Islet precursor cell (in vitro differentiated cells): ENCODE results near the gene SRCIN1.

Source experiments
- DNase-seq: peaks from one replicate; pipeline ENCODE4 v3.0.0-alpha.2; 2018

The SRCIN1 gene

GRCh38 chr17:38541281-38541680 lies 64.5 kb downstream of the SRCIN1 start:
- DNase-seq, result peak; percentile 52

GRCh38 chr17:38540514-38541045 lies 65.2 kb downstream of the SRCIN1 start:
- peak; percentile 50 for DNase-seq

- peak; percentile 47 for DNase-seq
These were observed 66.4 kb downstream of the SRCIN1 start for GRCh38 chr17:38539386-38539785.

DNA sequence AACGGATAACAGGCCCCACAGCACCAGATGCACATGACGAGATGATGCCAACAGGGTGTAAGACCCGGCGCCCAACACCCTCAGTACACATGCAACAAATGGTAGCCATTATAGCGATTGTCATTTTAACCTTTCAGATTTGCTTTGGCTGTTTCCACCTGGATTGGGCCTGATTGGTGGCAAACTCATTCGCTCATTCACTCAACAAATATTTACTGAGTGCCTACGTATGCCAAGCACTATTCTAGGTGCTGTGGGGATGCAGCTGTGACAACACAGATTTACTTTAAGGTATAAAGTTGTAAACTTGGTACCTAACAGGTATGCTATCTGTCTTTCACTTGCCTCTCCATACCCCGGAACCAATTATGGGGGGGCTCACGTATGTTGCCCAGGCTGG lies 66.8 kb downstream of the SRCIN1 start:
- peak; percentile 41 for DNase-seq

GRCh38 chr17:38536661-38537060 lies 69.1 kb downstream of the SRCIN1 start:
- peak; percentile 43 for DNase-seq

DNA sequence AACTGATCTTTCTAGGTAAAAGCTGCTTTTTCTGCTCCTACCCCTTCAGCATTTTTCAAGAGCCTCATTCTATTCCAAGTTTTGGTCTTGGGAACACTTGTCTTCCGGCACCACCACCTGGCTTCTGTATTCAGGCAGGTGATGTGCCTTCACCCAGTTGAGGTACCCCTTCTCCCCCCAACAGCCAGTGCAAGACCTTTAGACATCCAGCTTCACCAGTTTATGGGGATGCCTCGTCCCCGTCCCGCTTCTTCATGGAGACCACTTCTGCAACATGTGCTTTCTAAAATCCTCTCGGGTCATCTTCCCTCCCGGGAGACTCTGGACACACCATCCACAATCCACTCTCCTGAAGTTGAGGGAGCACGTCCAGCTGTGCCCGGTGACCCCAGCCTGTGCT lies 69.9 kb downstream of the SRCIN1 start:
- peak; percentile 51 for DNase-seq

DNA sequence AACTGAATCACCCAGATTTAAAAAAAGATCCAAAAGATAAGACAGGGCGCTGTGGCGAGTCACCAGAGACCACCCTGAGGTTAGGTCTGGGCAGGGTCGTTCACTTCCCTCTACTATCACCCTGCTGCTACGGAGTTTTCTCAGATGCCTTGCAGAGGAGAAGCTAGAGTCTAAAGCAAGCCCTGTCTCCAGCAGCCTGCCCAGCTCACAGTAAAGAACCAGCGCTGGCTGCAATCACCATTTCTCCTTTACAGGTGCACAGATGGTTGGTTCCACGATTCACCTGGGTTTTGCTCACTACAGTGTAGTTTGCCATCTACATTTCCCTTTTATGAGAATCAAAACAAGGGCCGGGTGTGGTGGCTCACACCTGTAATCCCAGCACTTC lies 71.3 kb downstream of the SRCIN1 start:
- DNase-seq, result no peak

DNA sequence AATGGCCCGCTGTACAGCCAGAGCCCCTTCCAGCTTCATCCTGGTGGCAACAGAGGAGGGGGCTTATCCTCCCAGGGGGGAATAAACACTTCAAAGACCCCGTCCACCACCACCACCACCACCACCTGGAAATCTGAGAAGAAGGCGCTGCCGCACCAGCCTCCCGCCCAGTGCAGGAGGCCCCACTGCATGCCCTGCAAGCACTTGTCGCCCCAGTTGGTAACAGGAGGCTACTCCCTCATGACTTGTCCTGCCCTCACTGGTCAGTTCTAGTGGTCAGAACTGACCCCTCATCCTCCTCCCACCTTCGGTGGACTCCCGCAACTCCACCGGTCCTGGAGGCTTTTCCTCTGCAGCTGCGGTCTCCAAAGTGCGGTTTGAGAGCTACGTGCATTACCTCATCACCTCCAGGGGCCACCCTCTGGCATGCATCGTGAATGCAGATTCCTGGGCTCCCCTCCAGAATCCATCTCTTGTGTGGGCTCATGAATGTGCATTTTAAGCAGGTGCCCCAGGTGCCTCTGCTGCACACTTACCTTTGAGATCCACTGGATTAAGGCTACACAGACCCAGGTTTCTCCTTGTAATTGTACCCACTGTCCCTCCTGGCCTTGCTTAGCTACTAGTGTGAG lies 71.8 kb downstream of the SRCIN1 start:
- DNase-seq, result peak; percentile 64

GRCh38 chr17:38533241-38533640 lies 72.5 kb downstream of the SRCIN1 start:
- DNase-seq, result no peak

DNA sequence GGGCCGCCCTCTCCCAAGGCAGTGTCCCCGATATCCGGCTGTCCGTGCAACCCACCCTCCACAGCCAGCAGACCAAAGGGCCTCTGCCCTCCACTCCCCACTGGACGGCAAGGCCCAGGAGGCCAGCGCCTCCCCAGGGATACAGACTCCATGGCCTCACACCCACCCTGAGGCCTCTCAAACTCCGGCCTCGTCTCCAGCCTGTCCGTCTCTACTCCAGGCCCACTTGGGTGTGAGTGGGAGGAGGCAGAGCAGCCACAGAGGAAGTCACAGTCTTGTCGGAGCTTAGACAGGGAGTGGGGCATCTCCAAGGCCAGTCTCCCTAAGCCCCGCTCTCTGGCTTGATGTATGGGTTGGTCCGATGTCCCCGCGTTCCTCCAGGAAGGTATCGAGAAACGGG lies 73.3 kb downstream of the SRCIN1 start:
- peak; percentile 53 for DNase-seq

GRCh38 chr17:38531761-38532160 lies 74.0 kb downstream of the SRCIN1 start:
- peak; percentile 49 for DNase-seq

DNA sequence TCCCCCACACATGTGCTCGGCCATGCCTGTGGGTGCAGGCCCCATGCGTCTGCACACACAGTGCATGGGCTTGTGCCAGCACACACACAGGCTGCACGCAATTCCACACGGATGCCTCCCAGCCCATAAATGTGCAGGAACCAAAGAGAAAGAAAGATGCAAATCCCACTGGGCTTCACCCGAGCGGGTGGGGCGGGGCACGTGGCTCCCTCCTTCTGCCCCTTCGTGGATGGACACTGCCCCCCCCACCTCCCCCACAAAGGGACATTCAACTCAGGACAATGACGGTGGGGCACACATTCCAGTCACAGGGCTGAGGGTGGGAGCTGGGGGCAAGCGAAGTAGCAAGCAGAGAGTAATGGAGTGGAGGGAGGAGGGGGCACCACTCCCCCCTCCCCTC lies 74.9 kb downstream of the SRCIN1 start:
- DNase-seq, result peak; percentile 41

DNA sequence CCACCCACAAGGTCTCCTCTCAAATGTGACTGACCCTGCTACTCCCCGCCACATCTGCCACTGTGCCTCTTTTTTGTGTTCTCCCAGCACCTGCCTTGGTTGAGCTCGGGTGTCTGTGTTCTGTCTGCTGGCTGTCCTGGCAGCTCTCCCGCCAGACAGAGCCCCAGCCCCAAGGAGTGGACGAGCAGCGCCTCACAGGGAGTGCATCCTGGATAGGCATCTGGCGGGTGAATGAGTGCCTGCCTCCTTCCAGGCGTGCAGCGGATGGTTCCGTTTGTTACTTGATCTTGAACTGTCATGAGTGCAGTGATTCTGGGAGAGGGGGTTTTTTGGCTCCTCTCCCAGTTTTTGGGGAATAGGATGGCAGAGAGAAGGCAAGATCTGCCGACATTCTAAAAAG lies 77.6 kb downstream of the SRCIN1 start:
- DNase-seq, result peak; percentile 64

- peak; percentile 53 for DNase-seq
These were observed 79.2 kb downstream of the SRCIN1 start for GRCh38 chr17:38526526-38526925.

- DNase-seq, result peak; percentile 57
These were observed 93.2 kb downstream of the SRCIN1 start for GRCh38 chr17:38512473-38513058.

GRCh38 chr17:38511150-38512108 lies 94.3 kb downstream of the SRCIN1 start:
- DNase-seq, result peak; percentile 54

DNA sequence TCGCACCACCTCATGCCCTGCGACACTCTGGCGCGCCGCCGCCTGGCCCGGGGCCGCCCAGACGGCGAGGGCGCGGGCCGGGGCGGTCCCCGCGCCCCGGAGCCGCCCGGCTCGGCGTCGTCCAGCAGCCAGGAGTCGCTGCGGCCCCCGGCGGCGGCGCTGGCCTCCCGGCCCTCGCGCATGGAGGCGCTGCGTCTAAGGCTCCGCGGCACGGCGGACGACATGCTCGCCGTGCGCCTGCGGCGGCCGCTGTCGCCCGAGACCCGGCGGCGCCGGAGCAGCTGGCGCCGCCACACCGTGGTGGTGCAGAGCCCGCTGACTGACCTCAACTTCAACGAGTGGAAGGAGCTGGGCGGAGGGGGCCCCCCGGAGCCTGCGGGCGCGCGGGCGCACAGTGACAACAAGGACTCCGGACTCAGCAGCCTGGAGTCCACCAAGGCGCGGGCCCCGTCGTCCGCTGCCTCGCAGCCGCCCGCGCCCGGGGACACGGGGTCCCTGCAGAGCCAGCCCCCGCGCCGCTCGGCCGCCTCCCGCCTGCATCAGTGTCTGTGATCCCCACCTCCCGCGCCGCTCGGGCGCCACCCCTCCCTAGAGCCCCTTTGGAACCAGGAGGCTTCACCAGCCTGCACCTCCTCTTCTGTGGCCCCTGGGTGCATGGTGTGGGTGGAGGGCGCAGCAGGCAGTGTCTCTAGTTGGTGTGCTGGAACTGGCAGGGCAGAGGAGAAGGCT lies 95.2 kb downstream of the SRCIN1 start:
- peak; percentile 87 for DNase-seq

GRCh38 chr17:38509772-38510420 lies 95.9 kb downstream of the SRCIN1 start:
- DNase-seq, result peak; percentile 74

GRCh38 chr17:38508954-38509771 lies 96.6 kb downstream of the SRCIN1 start:
- peak; percentile 97 for DNase-seq

- no peak for DNase-seq
These were observed 97.2 kb downstream of the SRCIN1 start for GRCh38 chr17:38508570-38508950.

- no peak for DNase-seq
These were observed 97.7 kb downstream of the SRCIN1 start for GRCh38 chr17:38507921-38508569.
